GM13977 (cell line): ENCODE data around the gene MRPS9.

Experiments used
- DNase-seq: peaks from one replicate; pipeline ENCODE4 v3.0.0; 2012; ENCODE audit warnings: low spot score
- in situ Hi-C: fragments of 300-500 bp; cut with MboI; formaldehyde crosslinking; loops from one replicate; pipeline ENCODE4 v1.12.0; 2022; ENCODE audit warnings: low sequenced_read_pairs, low pct_unique_long_range_greater_than_20kb, mixed read lengths, inconsistent platforms; ENCODE audit not compliant: unreplicated experiment
- TF ChIP-seq, protein P1 (sequence below): IDR thresholded peaks from 2 replicates; pipeline ENCODE4 v1.5.1; 2012; ENCODE audit warnings: mild to moderate bottlenecking, control low read depth; ENCODE audit not compliant: insufficient read depth; ENCODE audit errors: extremely low read depth, missing control alignments

Gene MRPS9

DNA sequence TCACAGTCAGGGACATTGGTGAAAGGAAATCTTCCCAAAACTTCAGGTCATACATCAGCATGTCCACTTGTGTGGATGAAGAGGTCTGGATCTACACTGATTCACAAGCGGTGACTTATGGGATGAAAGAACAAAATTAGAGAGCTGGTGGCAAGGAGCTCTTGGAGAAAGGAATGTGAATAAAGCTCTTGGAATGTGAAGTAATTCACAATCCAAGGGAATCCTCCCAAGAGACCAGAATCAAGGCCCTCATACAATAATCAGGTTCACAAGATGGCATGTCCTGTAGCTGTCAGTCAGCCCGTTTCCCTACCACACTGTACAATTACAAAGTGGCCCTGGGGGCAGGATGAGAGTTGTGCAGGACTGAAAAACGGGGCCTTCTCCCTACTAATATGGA, 96.2 kb downstream of the MRPS9 start:
- no peak for DNase-seq
- TF ChIP-seq, protein P1, sequence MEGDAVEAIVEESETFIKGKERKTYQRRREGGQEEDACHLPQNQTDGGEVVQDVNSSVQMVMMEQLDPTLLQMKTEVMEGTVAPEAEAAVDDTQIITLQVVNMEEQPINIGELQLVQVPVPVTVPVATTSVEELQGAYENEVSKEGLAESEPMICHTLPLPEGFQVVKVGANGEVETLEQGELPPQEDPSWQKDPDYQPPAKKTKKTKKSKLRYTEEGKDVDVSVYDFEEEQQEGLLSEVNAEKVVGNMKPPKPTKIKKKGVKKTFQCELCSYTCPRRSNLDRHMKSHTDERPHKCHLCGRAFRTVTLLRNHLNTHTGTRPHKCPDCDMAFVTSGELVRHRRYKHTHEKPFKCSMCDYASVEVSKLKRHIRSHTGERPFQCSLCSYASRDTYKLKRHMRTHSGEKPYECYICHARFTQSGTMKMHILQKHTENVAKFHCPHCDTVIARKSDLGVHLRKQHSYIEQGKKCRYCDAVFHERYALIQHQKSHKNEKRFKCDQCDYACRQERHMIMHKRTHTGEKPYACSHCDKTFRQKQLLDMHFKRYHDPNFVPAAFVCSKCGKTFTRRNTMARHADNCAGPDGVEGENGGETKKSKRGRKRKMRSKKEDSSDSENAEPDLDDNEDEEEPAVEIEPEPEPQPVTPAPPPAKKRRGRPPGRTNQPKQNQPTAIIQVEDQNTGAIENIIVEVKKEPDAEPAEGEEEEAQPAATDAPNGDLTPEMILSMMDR = no peak
- in situ Hi-C loops = no loop called here

DNA sequence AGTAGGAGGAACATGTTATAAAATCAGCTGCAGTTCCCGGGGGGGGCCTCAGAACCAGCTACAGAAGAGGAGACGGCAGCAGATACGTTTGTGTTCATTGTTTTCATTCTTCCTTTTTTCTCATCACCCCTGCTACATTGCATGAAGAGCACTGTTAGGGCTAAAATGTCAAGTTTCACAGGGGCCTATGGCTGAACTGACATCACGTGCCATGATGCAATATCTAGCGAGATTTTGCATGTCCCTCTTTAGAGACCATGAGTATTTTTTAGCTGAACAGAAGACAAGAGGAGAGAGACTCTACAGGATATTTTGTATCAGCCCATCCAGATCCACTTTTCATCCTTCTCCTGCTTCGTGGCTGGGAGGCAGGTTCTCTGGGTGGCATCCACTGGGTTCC, 97.6 kb downstream of the MRPS9 start:
- in situ Hi-C loops = no loop called here
- no peak for DNase-seq
- TF ChIP-seq, protein P1 = no peak

DNA sequence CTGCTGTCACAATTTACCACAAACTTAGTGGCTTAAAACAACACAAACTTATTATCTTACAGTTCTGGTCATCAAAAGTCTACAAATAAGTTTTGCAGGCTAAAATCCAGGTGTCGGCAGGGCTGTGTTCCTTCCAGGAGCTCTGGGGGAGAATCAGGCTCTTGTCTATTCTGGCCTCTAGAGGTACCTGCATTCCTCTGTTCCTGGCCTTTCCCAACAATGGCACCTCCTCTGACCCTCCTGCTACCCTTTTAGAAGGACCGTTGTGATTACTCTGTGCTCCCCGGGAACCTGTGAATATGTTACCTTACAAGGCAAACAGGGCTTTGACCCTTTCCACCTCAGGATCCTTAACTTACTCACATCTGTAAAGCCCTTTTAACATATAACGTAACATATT, 98.5 kb downstream of the MRPS9 start:
- in situ Hi-C loops = no loop called here
- DNase-seq = no peak
- TF ChIP-seq, protein P1 = no peak

DNA sequence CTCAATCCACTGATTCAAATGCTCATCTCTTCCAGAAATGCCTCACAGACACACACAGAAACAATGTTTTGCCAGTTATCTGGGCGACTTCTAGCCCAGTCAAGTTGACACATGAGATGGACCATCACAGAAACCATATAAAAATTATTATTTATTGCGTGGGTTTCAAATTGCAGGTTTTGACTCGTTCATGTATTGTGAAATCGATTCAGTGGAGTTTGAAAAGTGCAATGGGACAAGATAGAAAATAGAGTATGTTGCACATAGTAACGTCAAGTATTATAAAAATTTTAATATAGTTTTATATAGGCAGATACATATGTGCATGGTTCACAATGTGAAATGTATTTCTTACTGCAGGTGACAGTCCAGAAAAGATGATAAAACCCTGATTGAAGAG, 100.8 kb downstream of the MRPS9 start:
- in situ Hi-C loops = no loop called here
- TF ChIP-seq, protein P1 = no peak
- DNase-seq = no peak

DNA sequence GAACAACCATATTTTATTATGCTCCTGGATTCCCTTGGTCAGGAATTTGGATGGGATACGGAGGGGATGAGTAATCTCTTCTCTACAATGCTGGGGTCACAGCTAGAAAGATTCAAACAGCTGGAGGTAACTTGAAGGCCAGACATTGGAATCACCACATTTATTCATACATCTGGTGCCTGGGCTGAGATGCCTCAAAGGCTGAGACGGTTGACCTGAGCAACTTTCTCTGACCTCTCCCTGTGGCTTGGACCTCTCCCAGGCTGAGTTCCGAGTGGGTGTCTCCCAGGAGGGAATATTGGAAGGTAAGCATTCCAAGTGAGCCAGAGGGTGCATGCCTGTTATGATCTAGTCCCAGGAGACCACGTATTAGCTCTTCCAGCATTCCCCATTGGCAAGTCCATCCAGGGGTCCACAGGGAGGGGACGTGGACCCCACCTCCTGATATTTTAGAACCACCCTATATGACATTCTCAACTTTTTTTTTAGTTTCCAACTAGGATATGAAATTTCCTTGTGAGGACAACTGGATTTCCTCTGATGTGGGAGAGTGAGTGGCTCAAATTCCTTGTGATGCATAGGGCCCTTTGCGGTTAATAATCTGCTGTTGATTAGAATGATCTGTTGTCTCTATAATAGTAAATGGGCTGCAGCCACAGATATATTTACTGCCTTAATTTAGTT, 101.8 kb downstream of the MRPS9 start:
- in situ Hi-C loops = no loop called here
- TF ChIP-seq, protein P1 = no peak
- no peak for DNase-seq

DNA sequence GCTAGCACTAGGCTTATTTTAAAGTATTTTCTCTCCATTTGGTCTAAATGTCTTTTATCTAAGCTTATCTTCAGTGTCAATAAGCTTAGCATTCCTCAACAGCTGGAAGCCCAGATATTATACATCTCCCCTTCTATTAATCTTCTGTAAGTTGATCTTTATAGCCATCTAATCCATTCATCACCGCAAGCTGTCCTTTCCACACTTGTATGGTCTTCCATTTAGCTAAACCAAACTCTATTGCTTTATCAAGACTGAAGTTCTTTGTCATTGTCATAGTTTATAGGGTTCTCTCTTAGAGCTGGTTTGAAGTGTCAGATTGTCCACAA, 102.3 kb downstream of the MRPS9 start:
- in situ Hi-C loops = no loop called here
- no peak for DNase-seq
- TF ChIP-seq, protein P1 = no peak
